HepG2 (cell line): ENCODE results near the gene NADK2. TPM values are rescaled to one million over a fixed set of nuclear protein-coding genes. Genes with fewer than 3 reads are reported as not detected.

Experiments
- NCOA2 ChIP-seq: sonication (generic); formaldehyde crosslinking; IDR thresholded peaks from 2 replicates; pipeline ENCODE4 v1.8.0; 2022; ENCODE audit warnings: inconsistent platforms
- NR2F2 ChIP-seq: IDR thresholded peaks from 2 replicates; pipeline ENCODE4 v1.6.1; 2012; ENCODE audit warnings: low read depth, inconsistent platforms, borderline replicate concordance
- RXRB ChIP-seq: IDR thresholded peaks from 2 replicates; pipeline ENCODE4 v1.6.1; 2016; ENCODE audit warnings: borderline replicate concordance, missing genetic modification reagents, missing compliant biosample characterization
- SMARCC2 ChIP-seq: fragments of 450-650 bp; IDR thresholded peaks from 2 replicates; pipeline ENCODE4 v1.6.1; 2017; ENCODE audit warnings: antibody characterized with exemption, mild to moderate bottlenecking
- STAG1 ChIP-seq: sonication (generic); formaldehyde crosslinking; IDR thresholded peaks from 2 replicates; pipeline ENCODE4 v1.4.0; 2020; ENCODE audit warnings: missing genetic modification reagents
- TBX2 ChIP-seq: sonication (generic); formaldehyde crosslinking; IDR thresholded peaks from 2 replicates; pipeline ENCODE4 v1.5.0; 2020; ENCODE audit warnings: missing genetic modification reagents, mild to moderate bottlenecking, borderline replicate concordance
- ZNF12 ChIP-seq: sonication (generic); formaldehyde crosslinking; IDR thresholded peaks from 2 replicates; pipeline ENCODE4 v1.5.0; 2020; ENCODE audit warnings: missing genetic modification reagents
- ZNF713 ChIP-seq: sonication (generic); formaldehyde crosslinking; IDR thresholded peaks from 2 replicates; pipeline ENCODE4 v1.4.0; 2020; ENCODE audit warnings: mild to moderate bottlenecking, missing genetic modification reagents
- ZNF766 ChIP-seq: sonication (generic); formaldehyde crosslinking; IDR thresholded peaks from 2 replicates; pipeline ENCODE4 v1.5.0; 2020; ENCODE audit warnings: missing genetic modification reagents, borderline replicate concordance
- polyA plus RNA-seq, 8 experiments: library from polyadenylated mRNA; depleted of rRNA in 3 of 8; stranded (reverse) in 7 of 8; unstranded in 1 of 8; fragments of >200 nt; fragmentation: Illumina TruSeq in 4 of 8; extraction: Trizol in 4 of 8; gene quantifications; 2 replicates each; pipeline versions ENCODE4 v1.2.1 to v1.2.3, GENCODE V29; 2011 to 2016; ENCODE audit warnings: low read depth in 4 of 8, missing spikeins in 1 of 8, mixed read lengths in 1 of 8; ENCODE audit not compliant: insufficient read depth in 1 of 8
- total RNA-seq, 5 experiments: library from RNA; depleted of rRNA; stranded (reverse); fragments of >200 nt; fragmentation: Illumina TruSeq; extraction: Trizol; gene quantifications; 2 replicates each; pipeline ENCODE4 v1.2.3, GENCODE V29; 2016; ENCODE audit warnings: low read depth in 1 of 5
- TF ChIP-seq, protein P1 (sequence below), 2 experiments: fragments of 450-650 bp in 1 of 2; sonication (generic) in 1 of 2; formaldehyde crosslinking in 1 of 2; IDR thresholded peaks; 2 replicates each; pipeline versions ENCODE4 v1.6.1 to v1.8.0; 2016 to 2022; ENCODE audit warnings: antibody characterized with exemption in 1 of 2, mild to moderate bottlenecking in 1 of 2, missing genetic modification reagents in 1 of 2
- TF ChIP-seq, protein P2 (sequence below): sonication (generic); formaldehyde crosslinking; IDR thresholded peaks from 2 replicates; pipeline ENCODE4 v1.5.1; 2020; ENCODE audit warnings: missing genetic modification reagents, mild to moderate bottlenecking, borderline replicate concordance
- TF ChIP-seq, protein P3 (sequence below), 2 experiments: IDR thresholded peaks; 2 replicates each; pipeline ENCODE4 v1.6.1; 2011 to 2012; ENCODE audit warnings: low read length in 2 of 2, borderline replicate concordance in 1 of 2, low read depth in 1 of 2, mild to moderate bottlenecking in 1 of 2, moderate library complexity in 1 of 2

The NADK2 gene
- total and polyA plus RNA-seq, 2 of the 13 experiments (the other 11 are each of a cell fraction or from before 2014, with no cell fraction given), result 13.9 to 71.4 TPM

DNA sequence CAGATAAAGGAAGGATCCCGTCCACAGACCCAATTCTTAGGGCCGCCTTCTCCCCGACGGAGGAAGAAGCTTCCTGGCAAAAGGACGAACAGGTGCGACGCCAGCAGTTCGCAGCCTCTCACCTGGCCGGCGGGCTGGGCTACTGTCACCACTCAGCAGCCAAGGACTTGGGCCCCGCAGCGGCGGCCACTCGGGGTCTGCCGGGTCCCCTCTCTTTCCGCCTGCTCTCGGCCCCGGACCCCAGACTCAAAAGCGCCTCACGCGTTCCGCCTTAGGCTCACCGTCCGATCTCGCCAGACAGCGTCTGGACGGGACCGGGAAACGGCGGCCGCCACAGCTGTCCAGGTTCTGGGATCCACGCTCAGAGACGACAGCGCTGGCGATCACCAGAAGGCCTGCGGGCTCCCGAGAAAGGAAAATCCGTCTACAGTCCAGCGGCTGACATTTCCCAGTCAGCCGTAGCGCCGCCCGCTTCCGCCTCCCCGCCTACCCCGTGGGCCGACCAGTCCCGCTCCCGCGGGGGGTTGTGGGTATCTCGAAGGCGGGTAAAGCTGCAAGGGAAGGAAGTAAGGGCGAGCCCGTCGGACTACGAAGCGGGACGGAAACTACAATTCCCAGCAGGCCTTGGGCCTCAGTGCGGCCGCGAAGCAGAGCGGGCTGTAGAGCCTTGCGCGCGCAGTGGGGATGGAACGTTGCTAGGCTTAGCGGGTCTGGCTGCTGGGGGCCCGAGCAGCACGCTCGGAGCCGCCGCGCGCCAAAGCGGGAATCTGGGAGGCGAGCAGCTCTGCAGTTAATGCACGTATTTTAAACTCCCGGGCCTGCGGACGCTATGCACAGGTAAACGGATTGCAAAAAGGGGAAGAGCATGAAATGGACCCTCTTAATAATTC lies 90.0 kb downstream of the NADK2 start, which contains the start of the genes LMBRD2 and SKP2 (continued):
- TF ChIP-seq, protein P1, sequence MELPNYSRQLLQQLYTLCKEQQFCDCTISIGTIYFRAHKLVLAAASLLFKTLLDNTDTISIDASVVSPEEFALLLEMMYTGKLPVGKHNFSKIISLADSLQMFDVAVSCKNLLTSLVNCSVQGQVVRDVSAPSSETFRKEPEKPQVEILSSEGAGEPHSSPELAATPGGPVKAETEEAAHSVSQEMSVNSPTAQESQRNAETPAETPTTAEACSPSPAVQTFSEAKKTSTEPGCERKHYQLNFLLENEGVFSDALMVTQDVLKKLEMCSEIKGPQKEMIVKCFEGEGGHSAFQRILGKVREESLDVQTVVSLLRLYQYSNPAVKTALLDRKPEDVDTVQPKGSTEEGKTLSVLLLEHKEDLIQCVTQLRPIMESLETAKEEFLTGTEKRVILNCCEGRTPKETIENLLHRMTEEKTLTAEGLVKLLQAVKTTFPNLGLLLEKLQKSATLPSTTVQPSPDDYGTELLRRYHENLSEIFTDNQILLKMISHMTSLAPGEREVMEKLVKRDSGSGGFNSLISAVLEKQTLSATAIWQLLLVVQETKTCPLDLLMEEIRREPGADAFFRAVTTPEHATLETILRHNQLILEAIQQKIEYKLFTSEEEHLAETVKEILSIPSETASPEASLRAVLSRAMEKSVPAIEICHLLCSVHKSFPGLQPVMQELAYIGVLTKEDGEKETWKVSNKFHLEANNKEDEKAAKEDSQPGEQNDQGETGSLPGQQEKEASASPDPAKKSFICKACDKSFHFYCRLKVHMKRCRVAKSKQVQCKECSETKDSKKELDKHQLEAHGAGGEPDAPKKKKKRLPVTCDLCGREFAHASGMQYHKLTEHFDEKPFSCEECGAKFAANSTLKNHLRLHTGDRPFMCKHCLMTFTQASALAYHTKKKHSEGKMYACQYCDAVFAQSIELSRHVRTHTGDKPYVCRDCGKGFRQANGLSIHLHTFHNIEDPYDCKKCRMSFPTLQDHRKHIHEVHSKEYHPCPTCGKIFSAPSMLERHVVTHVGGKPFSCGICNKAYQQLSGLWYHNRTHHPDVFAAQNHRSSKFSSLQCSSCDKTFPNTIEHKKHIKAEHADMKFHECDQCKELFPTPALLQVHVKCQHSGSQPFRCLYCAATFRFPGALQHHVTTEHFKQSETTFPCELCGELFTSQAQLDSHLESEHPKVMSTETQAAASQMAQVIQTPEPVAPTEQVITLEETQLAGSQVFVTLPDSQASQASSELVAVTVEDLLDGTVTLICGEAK (IDR thresholded peaks at IDR 0.05), result no peak
- TF ChIP-seq, protein P1 (CRISPR knock-in tag; IDR thresholded peaks at IDR 0.05), result peak; percentile 72; the same call in 1 of the 2 replicates
- TF ChIP-seq RXRB (CRISPR knock-in tag), result peak; percentile 45; the same call in 1 of the 2 replicates
- no peak for TF ChIP-seq NR2F2
- no peak for TF ChIP-seq STAG1 (CRISPR knock-in tag)
- no peak for TF ChIP-seq ZNF12 (CRISPR knock-in tag)
- TF ChIP-seq, protein P2, sequence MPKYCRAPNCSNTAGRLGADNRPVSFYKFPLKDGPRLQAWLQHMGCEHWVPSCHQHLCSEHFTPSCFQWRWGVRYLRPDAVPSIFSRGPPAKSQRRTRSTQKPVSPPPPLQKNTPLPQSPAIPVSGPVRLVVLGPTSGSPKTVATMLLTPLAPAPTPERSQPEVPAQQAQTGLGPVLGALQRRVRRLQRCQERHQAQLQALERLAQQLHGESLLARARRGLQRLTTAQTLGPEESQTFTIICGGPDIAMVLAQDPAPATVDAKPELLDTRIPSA (CRISPR knock-in tag), result 0 out of 2 replicates have a peak, but pooled peaks have one; percentile 32
- peak; percentile 61 for TF ChIP-seq TBX2 (CRISPR knock-in tag)
- no peak for TF ChIP-seq ZNF713 (CRISPR knock-in tag)
- no peak for TF ChIP-seq NCOA2 (CRISPR knock-in tag)
- no peak for TF ChIP-seq SMARCC2
- no peak for TF ChIP-seq ZNF766 (CRISPR knock-in tag)
- TF ChIP-seq, protein P3, sequence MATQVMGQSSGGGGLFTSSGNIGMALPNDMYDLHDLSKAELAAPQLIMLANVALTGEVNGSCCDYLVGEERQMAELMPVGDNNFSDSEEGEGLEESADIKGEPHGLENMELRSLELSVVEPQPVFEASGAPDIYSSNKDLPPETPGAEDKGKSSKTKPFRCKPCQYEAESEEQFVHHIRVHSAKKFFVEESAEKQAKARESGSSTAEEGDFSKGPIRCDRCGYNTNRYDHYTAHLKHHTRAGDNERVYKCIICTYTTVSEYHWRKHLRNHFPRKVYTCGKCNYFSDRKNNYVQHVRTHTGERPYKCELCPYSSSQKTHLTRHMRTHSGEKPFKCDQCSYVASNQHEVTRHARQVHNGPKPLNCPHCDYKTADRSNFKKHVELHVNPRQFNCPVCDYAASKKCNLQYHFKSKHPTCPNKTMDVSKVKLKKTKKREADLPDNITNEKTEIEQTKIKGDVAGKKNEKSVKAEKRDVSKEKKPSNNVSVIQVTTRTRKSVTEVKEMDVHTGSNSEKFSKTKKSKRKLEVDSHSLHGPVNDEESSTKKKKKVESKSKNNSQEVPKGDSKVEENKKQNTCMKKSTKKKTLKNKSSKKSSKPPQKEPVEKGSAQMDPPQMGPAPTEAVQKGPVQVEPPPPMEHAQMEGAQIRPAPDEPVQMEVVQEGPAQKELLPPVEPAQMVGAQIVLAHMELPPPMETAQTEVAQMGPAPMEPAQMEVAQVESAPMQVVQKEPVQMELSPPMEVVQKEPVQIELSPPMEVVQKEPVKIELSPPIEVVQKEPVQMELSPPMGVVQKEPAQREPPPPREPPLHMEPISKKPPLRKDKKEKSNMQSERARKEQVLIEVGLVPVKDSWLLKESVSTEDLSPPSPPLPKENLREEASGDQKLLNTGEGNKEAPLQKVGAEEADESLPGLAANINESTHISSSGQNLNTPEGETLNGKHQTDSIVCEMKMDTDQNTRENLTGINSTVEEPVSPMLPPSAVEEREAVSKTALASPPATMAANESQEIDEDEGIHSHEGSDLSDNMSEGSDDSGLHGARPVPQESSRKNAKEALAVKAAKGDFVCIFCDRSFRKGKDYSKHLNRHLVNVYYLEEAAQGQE (IDR thresholded peaks at IDR 0.05; ENCODE audit: borderline replicate concordance in 1 of 2, low read depth in 1 of 2, low read length in 2 of 2), result peak in 1 of 2 experiments; percentile 9; a peak in 1 of 4 replicates
